Measurements from ENCODE around the gene NDUFS3.
"Not testable (repeated sequence)": the region's sequence is repeated elsewhere in the genome, so short reads cannot be mapped to it uniquely, and the experiment has no call there.

The NDUFS3 gene

GRCh38 chr11:47578524-47579494 is at the start of gene NDUFS3, which contains the start of gene KBTBD4:
Gene NDUFS3, plus strand, starts transcription at chr11:47579074. Its CDS starts 18 bp downstream, at chr11:47579092.
Gene KBTBD4, minus strand, starts transcription at chr11:47578970. Its CDS starts 19 bp downstream, at chr11:47578951.
- peak; percentile 83 for DNase-seq

GRCh38 chr11:47529951-47530350 is 48.9 kb upstream of the NDUFS3 start:
- no peak for DNase-seq

GRCh38 chr11:47530721-47531120 is 48.2 kb upstream of the NDUFS3 start:
- DNase-seq = not testable (repeated sequence)

GRCh38 chr11:47531666-47532065 is 47.2 kb upstream of the NDUFS3 start:
- DNase-seq = no peak

- no peak for DNase-seq
Measured at GRCh38 chr11:47532597-47533213, 46.2 kb upstream of the NDUFS3 start.

GRCh38 chr11:47533690-47534151 is 45.2 kb upstream of the NDUFS3 start:
- no peak for DNase-seq

- DNase-seq = no peak
Measured at GRCh38 chr11:47534704-47535251, 44.1 kb upstream of the NDUFS3 start.

- no peak for DNase-seq
Measured at GRCh38 chr11:47536915-47537314, 42.0 kb upstream of the NDUFS3 start.

- DNase-seq = no peak
Measured at GRCh38 chr11:47538741-47539565, 39.9 kb upstream of the NDUFS3 start.

GRCh38 chr11:47539681-47540039 is 39.2 kb upstream of the NDUFS3 start:
- DNase-seq = no peak

- no peak for DNase-seq
Measured at GRCh38 chr11:47541070-47541469, 37.8 kb upstream of the NDUFS3 start.

GRCh38 chr11:47545298-47545697 is 33.6 kb upstream of the NDUFS3 start:
- DNase-seq = no peak

GRCh38 chr11:47546274-47546673 is 32.6 kb upstream of the NDUFS3 start:
- DNase-seq = not testable (repeated sequence)

GRCh38 chr11:47550288-47551047 is 28.4 kb upstream of the NDUFS3 start:
- no peak for DNase-seq

- no peak for DNase-seq
Measured at GRCh38 chr11:47551086-47551485, 27.8 kb upstream of the NDUFS3 start.

GRCh38 chr11:47552056-47552565 is 26.8 kb upstream of the NDUFS3 start:
- DNase-seq = no peak

GRCh38 chr11:47552566-47553405 is 26.1 kb upstream of the NDUFS3 start, which contains the start of gene CELF1:
Gene CELF1, minus strand, starts transcription at chr11:47553132. Its CDS starts 53,609 bp downstream, at chr11:47499523.
- peak; percentile 91 for DNase-seq

GRCh38 chr11:47553406-47553743 is 25.5 kb upstream of the NDUFS3 start:
- no peak for DNase-seq

- DNase-seq = not testable (repeated sequence)
Measured at GRCh38 chr11:47557004-47557403, 21.9 kb upstream of the NDUFS3 start.

- DNase-seq = no peak
Measured at GRCh38 chr11:47558695-47559094, 20.2 kb upstream of the NDUFS3 start.

- no peak for DNase-seq
Measured at GRCh38 chr11:47560426-47560825, 18.4 kb upstream of the NDUFS3 start.

All from CD4-positive, alpha-beta T cell treated with Interleukin-15 for 1 hour (primary cell).